Uterine smooth muscle cell (primary cell): Measurements from ENCODE around the gene SERPINB10. TPM values are rescaled to one million over a fixed set of nuclear protein-coding genes. Genes with fewer than 3 reads are reported as not detected.

Experiments used
- total RNA-seq: library from RNA; depleted of rRNA; stranded (reverse); fragments of >200 nt; gene quantifications from 2 replicates; pipeline ENCODE4 v1.2.3, GENCODE V29; 2014

SERPINB10 gene, protein sequence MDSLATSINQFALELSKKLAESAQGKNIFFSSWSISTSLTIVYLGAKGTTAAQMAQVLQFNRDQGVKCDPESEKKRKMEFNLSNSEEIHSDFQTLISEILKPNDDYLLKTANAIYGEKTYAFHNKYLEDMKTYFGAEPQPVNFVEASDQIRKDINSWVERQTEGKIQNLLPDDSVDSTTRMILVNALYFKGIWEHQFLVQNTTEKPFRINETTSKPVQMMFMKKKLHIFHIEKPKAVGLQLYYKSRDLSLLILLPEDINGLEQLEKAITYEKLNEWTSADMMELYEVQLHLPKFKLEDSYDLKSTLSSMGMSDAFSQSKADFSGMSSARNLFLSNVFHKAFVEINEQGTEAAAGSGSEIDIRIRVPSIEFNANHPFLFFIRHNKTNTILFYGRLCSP
- total RNA-seq: 0.25 and 1.00 TPM in 2 replicates

DNA sequence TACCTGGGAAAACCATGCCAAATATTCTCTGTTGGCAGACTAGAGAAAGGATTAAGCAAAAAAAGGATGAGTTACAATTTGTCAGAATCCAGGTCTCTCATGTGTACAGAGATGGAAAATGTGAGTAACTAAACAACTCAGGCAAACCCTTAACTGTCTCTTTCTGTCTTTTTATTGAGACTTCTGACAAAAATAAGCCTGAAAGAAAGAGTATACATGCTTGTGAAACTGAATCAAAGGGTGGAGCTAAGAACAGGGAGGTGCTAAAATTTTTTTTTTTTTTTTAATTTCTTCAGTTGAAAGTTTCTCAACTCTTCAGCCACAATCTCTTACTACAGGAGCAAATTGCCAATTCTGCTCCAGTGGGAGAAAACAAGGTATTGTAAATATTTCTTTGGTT is at the start of gene SERPINB10:
TSS of gene SERPINB10 (plus strand) at position 295 of the 400 bp plus-strand sequence. CDS start 7,553 bp downstream, outside the sequence.

DNA sequence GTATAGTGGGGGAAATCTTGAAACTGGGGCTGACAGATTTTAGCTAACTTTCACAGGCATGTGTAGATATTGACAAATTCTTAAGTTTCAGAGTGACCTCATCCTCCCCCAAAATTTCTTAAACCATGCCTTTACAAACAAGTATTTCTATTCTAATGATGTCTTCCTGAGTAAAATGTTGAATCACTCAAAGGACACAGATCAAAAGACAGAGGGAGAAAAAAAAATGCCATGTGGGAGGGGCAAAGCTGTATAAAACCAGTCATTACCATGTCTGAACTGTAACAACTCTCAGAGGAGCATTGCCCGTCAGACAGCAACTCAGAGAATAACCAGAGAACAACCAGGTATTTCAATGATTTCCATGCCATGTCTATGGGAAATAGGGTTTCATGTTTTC is 20.3 kb upstream of the SERPINB10 start, which contains the start of gene SERPINB2:
TSS of gene SERPINB2 (plus strand) at position 282 of the 400 bp plus-strand sequence. CDS start 3,740 bp downstream, outside the sequence.

DNA sequence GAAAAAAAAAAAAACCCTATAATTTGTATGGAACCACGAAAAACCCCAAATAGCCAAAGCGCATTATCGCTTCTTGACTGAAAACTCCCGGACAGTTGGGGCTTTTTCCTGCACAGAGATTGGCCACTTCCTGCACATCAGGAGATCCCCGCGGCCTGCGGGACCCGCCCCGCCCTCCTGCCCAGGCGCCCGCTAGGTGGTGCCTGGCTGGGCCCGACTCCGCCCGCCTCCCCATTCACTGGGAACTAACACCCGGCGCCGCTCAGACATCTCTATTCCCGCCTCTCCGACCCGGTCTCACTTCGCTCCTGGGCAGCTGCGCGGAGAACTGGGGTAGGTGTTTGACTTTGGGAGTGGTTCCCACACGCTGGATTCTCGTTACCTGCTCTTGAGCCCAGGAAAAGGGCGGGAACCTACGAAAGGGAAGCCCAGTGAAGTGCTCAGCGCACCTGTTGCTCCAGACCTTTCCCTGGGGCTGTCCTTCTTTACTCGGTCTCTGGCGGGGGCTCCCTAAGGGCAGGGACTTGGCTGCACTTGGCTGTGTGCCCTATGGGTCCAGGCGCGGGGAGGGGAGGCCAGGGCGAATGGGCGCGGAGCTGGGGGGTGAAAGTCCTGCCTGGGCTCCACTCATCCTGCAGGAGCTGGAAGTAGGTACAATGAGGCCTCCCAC is 41.4 kb downstream of the SERPINB10 start, which contains the start of gene HMSD:
TSS of gene HMSD (plus strand) at position 234 of the 670 bp plus-strand sequence. CDS start 4,155 bp downstream, outside the sequence.

DNA sequence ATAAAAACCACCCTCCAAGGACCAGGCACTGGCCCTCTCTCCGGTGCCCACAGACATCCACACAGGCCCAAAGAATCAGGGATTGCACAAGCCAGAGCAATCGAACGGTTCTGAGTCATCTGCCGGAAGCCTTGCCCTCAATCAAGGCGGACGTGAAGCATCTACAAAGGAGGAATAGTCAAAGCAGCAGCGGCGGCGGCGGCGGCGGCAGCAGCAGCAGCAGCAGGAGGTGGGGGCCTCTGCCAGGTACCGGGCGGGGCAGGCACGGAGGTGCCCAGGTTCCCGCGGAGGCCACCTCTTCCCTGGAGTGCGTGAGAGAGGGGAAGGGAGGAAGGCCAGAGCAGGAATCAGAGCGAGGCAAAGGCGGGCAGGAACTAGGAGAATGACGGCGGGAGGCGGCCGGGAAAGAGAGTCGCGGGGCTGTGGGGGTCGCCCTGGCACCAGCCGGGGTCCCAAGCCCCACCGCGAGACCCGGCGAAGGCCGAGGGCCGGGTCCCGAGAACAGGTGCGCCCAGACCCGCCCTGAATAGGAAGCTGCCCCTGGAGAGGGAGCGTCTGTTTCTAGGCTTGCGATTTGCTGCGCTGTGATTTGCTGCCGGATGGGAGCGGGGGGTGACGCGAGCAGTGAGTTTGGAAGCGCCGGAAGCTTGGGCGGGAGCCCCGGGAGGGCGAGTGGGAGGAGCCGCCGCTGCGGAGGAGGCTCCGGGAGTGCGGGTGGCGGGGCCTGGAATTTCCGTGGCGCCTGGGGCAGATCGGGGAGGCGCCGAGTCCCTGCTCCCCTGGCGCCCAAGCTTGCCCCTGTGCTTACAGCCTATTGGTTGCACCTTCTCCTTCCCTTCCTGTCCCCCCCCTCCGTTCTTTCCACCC is 62.4 kb downstream of the SERPINB10 start, which contains the start of gene SERPINB8:
TSS of gene SERPINB8 (plus strand) at position 140 of the 867 bp plus-strand sequence. CDS start 8,228 bp downstream, outside the sequence.

Other genes starting within 250 kb of the SERPINB10 start
- not detected in 2 replicates for gene SERPINB3, start 246.1 kb upstream of the SERPINB10 start, total RNA-seq
- not detected in 2 replicates for gene SERPINB11, start 205.0 kb upstream of the SERPINB10 start, total RNA-seq
- 79.4 and 136 TPM in 2 replicates for gene SERPINB7, start 132.5 kb upstream of the SERPINB10 start, total RNA-seq
- gene SERPINB2, start 20.3 kb upstream of the SERPINB10 start, total RNA-seq: 2.4 and 3.1 TPM in 2 replicates
- gene HMSD, start 41.3 kb downstream of the SERPINB10 start, total RNA-seq: 0.25 and 0.89 TPM in 2 replicates
- gene SERPINB8, start 62.1 kb downstream of the SERPINB10 start, total RNA-seq: 21.9 and 37.2 TPM in 2 replicates
- not detected in 2 replicates for gene LINC00305, start 241.1 kb downstream of the SERPINB10 start, total RNA-seq